Breast epithelium (tissue), 4 donors: ENCODE results near the gene UST. TPM values are rescaled to one million over a fixed set of nuclear protein-coding genes. Genes with fewer than 3 reads are reported as not detected.

Source experiments
- DNase-seq, 2 donors: peaks; one replicate each; pipeline ENCODE4 v3.0.0-alpha.2; 2019; ENCODE audit warnings: low spot score in 2 of 2
- H3K27ac ChIP-seq, 2 donors: fragments of 200-600 bp; sonication (generic) in 1 of 2; one replicate each; pipeline ENCODE4 v1.5.1; 2016 to 2019; ENCODE audit warnings: mild to moderate bottlenecking in 1 of 2
- H3K27me3 ChIP-seq, 2 donors: fragments of 200-600 bp; sonication (generic) in 1 of 2; one replicate each; pipeline versions ENCODE4 v1.5.1 to v1.6.0; 2017 to 2019; ENCODE audit warnings: control low read depth in 1 of 2, mild to moderate bottlenecking in 1 of 2
- H3K36me3 ChIP-seq: fragments of 200-600 bp; one replicate; pipeline ENCODE4 v1.5.1; 2019
- H3K4me1 ChIP-seq, 2 donors: fragments of 200-600 bp; sonication (generic); one replicate each; pipeline ENCODE4 v1.5.1; 2016 to 2019; ENCODE audit warnings: control low read depth in 1 of 2
- H3K4me3 ChIP-seq, 3 donors: fragments of 200-600 bp; sonication (generic); 1 replicate in 2 of 3; 2 replicates in 1 of 3; pipeline ENCODE4 v1.5.1; 2016 to 2019; ENCODE audit warnings: mild to moderate bottlenecking in 3 of 3, moderate library complexity in 2 of 3
- H3K9me3 ChIP-seq, 2 donors: fragments of 200-600 bp; sonication (generic) in 1 of 2; one replicate each; pipeline ENCODE4 v1.5.1; 2016 to 2019; ENCODE audit warnings: control low read depth in 1 of 2
- POLR2A ChIP-seq: fragments of 450-650 bp; IDR thresholded peaks from one replicate; pipeline ENCODE4 v1.6.1; 2016; ENCODE audit warnings: antibody characterized with exemption, mild to moderate bottlenecking, moderate library complexity
- POLR2AphosphoS5 ChIP-seq, 3 donors: sonication (generic); formaldehyde crosslinking; IDR thresholded peaks; one replicate each; pipeline ENCODE4 v1.6.1; 2017; ENCODE audit warnings: antibody characterized with exemption in 3 of 3
- intact Hi-C: fragments of 100-400 bp; cut with DNase I; formaldehyde crosslinking; loops from one replicate; pipeline ENCODE4 v1.15.1; 2023; ENCODE audit warnings: low total_unique reads
- total RNA-seq, 3 donors: library from RNA; depleted of rRNA; stranded (reverse); fragments of >200 nt; gene quantifications; one replicate each; pipeline ENCODE4 v1.1.0, GENCODE V29; 2016
- TF ChIP-seq, protein P1 (sequence below), 3 donors: fragments of 450-650 bp; IDR thresholded peaks; one replicate each; pipeline ENCODE4 v1.5.1; 2016 to 2017; ENCODE audit warnings: antibody characterized with exemption in 3 of 3, mild to moderate bottlenecking in 3 of 3, moderate library complexity in 3 of 3

Gene UST
- total RNA-seq, 3 donors from 2014 or later = 10.5 to 28.8 (median 13.2) TPM

DNA sequence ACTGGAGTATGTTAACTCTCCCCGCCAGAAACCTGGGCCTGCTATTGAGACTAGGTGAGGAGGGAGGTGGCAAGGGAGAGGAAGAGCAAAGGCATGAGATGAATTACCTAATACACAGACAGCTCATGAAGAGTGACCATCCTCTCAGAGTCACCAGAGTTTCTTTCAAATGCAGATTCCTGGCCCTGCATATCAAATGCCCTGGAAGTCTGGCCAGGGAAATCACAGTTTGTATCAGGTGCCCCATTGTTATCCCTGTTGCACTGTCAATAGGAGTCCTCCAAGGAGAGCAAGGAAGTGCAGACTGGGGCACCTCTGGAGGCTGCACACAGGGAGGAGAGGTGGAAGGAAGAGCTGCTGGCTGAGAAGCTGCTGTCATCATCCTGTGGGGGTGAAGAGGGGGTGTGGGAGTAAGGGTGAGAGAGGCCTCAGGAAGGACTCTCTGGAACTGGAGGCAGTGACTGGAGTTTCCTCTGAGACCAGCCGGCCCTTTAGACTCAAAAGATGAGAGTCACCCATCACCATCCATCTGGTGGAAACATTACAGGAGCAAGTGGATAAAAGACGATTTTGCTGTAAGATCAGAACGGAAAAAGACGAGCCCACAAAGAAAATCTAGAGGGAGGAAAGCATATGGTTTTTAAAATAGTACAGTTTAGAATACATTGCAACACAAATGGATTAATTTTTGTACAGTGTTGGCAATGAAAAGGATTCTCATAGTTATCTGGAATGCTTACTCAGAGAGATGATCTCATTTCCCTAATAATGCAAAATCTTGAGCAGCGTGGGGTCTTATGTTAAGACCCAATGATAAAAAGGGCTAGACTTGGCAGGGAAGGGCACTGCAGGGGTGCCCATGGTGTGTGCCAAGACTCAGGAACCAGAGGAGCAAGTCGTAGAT lies 268.1 kb downstream of the UST start:
- H3K27me3 ChIP-seq = no peaks in the 10 kb centered on the region
- no peak overlapping the region for H3K27ac ChIP-seq
- H3K36me3 ChIP-seq = no peaks in the 10 kb centered on the region
- H3K9me3 ChIP-seq = no peaks in the 10 kb centered on the region
- intact Hi-C loops = no loop called here
- TF ChIP-seq POLR2A (no peak), POLR2AphosphoS5 (IDR thresholded peaks at IDR 0.05) (no peak)
- TF ChIP-seq, protein P1, sequence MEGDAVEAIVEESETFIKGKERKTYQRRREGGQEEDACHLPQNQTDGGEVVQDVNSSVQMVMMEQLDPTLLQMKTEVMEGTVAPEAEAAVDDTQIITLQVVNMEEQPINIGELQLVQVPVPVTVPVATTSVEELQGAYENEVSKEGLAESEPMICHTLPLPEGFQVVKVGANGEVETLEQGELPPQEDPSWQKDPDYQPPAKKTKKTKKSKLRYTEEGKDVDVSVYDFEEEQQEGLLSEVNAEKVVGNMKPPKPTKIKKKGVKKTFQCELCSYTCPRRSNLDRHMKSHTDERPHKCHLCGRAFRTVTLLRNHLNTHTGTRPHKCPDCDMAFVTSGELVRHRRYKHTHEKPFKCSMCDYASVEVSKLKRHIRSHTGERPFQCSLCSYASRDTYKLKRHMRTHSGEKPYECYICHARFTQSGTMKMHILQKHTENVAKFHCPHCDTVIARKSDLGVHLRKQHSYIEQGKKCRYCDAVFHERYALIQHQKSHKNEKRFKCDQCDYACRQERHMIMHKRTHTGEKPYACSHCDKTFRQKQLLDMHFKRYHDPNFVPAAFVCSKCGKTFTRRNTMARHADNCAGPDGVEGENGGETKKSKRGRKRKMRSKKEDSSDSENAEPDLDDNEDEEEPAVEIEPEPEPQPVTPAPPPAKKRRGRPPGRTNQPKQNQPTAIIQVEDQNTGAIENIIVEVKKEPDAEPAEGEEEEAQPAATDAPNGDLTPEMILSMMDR (IDR thresholded peaks at IDR 0.05) = no peak
- no peak for DNase-seq
- H3K4me3 ChIP-seq = no peak overlapping the region
- H3K4me1 ChIP-seq = no peaks in the 10 kb centered on the region

DNA sequence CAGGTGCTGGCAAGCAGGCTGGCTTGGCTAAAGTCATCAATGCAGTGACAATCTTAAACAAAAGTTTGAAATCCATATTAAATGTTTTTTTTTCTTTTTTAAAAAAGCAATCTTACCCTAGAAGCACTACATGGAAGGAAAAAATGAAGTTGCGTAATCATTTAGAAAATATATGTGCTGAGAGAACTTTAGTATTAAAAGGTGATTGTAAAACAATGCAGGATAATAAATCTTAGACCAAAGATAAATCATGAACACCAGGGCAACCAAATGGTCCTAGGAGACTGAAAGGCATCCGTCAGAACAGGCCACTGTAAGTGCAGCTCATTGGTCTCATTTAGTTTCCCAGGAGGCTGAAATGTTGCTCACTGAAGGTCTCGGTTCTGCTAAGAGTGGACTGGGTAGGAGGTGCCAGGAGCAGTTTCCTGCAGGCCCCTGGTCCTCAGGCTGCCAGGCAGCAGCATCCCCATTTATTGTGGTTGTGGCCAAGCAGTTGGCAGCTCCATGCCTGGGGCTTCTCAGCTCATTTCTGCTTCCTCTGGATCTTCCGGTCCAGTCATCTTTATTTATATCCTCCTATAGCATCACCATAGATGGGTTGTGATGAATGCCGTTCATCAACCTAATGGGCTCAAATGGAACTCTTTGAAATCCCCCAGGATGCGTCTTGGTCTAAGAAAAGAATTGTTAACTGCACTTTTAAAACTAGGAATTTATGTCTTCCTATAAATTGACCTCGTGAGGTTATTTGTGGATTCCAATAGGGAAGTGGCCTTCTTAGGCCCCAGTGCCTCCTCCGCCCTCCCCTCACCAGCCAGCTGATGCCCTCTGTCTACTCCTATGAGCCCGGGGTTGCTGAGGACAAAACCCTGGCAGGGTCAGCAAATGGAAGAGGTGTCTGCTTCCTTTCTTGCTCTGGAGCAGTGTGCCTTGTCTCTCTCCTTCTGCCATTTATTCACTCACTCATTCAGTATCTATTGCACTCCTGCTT lies 269.0 kb downstream of the UST start:
- Histone ChIP-seq H3K9me3 (no peaks in the 10 kb centered on the region), H3K36me3 (no peaks in the 10 kb centered on the region), H3K4me1 (no peaks in the 10 kb centered on the region), H3K27me3 (no peaks in the 10 kb centered on the region), H3K4me3 (no peak overlapping the region), H3K27ac (no peak overlapping the region)
- intact Hi-C loops = no loop called here
- TF ChIP-seq POLR2AphosphoS5 (IDR thresholded peaks at IDR 0.05) (no peak), POLR2A (no peak)
- TF ChIP-seq, protein P1 (IDR thresholded peaks at IDR 0.05) = no peak
- no peak for DNase-seq

DNA sequence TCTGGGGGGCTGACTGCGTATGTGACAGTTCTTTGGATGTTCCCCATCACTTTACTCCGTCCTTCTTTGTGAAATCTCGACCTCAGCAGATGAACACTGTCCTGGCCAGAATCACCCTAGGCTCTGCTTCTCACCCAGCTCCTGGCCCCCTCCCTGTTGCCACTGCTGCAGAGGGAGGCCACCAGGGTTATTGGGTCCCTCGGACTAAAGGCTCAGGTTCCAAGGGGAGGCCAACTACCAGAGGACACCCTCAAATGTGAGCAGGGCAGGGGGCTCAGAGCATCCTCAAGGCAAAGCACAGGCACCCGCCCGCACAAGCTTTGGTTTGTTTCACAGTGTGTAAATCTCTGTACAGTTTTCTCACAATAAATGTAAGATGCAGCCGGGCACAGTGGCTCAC lies 269.9 kb downstream of the UST start:
- DNase-seq = no peak
- intact Hi-C loops = no loop called here
- Histone ChIP-seq H3K4me3 (no peak overlapping the region), H3K9me3 (no peaks in the 10 kb centered on the region), H3K27ac (no peak overlapping the region), H3K4me1 (no peaks in the 10 kb centered on the region), H3K36me3 (no peaks in the 10 kb centered on the region), H3K27me3 (no peaks in the 10 kb centered on the region)
- TF ChIP-seq, protein P1 (IDR thresholded peaks at IDR 0.05) = no peak
- TF ChIP-seq POLR2AphosphoS5 (IDR thresholded peaks at IDR 0.05) (no peak), POLR2A (no peak)

- no peak overlapping the region for H3K4me3 ChIP-seq
- H3K9me3 ChIP-seq = no peaks in the 10 kb centered on the region
- no peaks in the 10 kb centered on the region for H3K27me3 ChIP-seq
- intact Hi-C loops = no loop called here
- DNase-seq = no peak
- no peaks in the 10 kb centered on the region for H3K4me1 ChIP-seq
- TF ChIP-seq, protein P1 (IDR thresholded peaks at IDR 0.05) = no peak
- no peak for TF ChIP-seq POLR2A
- no peak for TF ChIP-seq POLR2AphosphoS5 (IDR thresholded peaks at IDR 0.05)
- no peak overlapping the region for H3K27ac ChIP-seq
- no peaks in the 10 kb centered on the region for H3K36me3 ChIP-seq
Observed at GRCh38 chr6:149020319-149020718, 273.5 kb downstream of the UST start.
